HFF-Myc (cell line): Measurements from ENCODE around the gene PRKCE.
A peak's percentile ranks its signal among the peaks of the same experiment; 100 is the strongest.

Source experiments
- DNase-seq: peaks from one replicate; pipeline ENCODE4 v3.0.0-alpha.2; 2011; ENCODE audit warnings: low read depth; ENCODE audit errors: extremely low read depth
- H3K4me3 ChIP-seq: replicated peaks from 2 replicates; pipeline ENCODE4 v1.5.1; 2011; ENCODE audit warnings: low read depth, mild to moderate bottlenecking, control low read depth, low read length
- TF ChIP-seq, protein P1 (sequence below): IDR thresholded peaks from 2 replicates; pipeline ENCODE4 v1.5.1; 2012; ENCODE audit warnings: mild to moderate bottlenecking, low read depth, low read length, control low read depth; ENCODE audit errors: missing control alignments

Gene PRKCE

DNA sequence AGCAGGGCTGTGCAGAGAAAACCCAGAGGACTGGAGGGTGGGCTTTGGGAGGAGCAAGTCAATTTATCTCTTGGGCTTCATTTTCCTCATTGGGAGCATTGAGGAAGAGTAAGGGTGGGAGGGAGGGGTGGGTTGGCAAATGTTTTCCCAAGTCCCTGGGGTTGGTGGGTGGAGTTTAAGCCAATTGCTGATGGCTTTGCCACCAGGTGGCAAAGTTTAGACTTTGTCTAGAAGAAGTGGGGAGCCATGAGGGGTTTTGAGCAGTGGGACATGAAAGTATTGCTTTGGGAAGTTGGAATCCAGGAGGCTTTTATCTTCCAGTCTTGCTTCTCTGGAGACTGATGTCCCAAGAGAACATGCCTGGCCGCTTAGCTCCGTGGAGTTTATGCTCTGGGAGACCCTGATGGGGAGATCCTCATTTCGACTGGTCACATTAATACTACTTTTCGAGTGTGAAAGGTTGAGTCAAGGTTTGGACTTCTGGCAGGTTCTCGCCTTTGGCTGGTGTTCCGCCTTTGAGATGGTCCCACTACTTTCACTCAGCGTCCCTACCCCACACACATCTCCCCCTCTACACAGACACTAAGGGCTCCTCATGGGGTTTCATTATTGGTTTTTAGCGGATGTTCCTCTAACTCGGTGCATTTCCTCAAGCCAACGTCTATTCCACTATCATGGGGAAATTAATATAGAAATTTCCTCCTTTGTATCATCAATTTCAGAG, 126.7 kb downstream of the PRKCE start:
- TF ChIP-seq, protein P1, sequence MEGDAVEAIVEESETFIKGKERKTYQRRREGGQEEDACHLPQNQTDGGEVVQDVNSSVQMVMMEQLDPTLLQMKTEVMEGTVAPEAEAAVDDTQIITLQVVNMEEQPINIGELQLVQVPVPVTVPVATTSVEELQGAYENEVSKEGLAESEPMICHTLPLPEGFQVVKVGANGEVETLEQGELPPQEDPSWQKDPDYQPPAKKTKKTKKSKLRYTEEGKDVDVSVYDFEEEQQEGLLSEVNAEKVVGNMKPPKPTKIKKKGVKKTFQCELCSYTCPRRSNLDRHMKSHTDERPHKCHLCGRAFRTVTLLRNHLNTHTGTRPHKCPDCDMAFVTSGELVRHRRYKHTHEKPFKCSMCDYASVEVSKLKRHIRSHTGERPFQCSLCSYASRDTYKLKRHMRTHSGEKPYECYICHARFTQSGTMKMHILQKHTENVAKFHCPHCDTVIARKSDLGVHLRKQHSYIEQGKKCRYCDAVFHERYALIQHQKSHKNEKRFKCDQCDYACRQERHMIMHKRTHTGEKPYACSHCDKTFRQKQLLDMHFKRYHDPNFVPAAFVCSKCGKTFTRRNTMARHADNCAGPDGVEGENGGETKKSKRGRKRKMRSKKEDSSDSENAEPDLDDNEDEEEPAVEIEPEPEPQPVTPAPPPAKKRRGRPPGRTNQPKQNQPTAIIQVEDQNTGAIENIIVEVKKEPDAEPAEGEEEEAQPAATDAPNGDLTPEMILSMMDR: no peak
- no peak for DNase-seq
- H3K4me3 ChIP-seq: no peak overlapping the region

DNA sequence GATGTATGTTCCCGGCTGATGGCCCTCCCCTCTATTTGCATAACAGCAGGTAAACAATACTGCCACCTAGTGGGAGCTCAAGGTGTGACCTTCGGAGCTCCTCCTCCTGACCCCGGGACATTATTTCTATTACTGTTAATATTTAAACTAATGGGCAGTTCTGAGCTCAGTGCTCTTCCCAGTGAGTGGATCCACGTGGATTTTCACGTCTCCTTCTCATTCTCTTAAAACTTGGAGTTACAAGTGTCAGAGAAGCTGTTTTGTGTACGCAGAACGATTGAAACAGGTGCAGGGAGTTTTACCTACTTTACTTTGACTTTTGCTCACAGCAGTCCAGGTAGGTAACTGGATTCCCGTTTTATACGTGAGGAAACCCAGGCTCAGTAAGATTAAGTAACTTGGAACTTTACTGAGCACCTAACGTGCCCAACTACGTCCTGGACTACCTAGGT, 127.3 kb downstream of the PRKCE start:
- DNase-seq: no peak
- TF ChIP-seq, protein P1: peak; percentile 73
- H3K4me3 ChIP-seq: no peak overlapping the region

DNA sequence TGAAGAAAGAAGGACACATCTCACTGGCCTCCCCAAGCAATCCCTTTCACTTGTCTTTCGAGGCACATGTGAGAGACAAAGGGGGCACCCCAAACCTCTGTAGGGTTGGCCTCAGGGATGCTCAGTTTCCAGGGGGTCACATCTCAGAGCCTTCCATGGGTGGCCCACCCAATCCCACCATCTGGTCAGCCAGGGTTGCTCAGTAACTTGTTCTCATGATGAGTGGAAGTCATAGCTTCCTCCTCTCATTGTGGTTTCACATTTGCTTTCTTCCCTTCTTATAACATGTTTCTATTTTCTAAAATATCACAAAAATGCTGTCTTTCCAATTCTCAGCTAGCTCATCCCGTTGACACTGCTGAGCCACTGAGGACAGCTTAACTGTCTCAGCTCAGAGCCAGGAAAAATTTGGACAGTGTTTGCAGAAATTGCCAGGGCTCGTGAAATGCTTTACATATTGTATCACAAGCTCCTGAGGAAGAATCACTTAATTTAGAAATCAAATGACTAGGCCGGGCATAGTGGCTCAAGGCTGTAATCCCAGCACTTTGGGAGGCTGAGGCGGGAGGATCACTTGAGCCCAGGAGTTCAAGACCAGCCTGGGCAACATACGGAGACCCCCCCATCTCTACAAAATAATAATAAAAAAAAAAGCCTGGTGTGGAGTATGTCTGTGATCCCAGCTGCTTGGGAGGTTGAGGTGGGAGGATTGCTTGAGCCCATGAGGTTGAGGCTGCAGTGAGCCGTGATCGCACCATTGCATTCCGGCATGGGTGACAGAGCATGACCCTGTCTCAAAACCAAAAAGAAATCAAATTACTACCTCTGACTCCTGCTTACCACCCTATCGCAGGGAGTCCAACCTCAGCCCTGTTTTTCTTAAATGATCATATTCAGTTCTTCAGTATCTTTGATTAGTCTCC, 129.3 kb downstream of the PRKCE start:
- no peak overlapping the region for H3K4me3 ChIP-seq
- no peak for DNase-seq
- TF ChIP-seq, protein P1: no peak

DNA sequence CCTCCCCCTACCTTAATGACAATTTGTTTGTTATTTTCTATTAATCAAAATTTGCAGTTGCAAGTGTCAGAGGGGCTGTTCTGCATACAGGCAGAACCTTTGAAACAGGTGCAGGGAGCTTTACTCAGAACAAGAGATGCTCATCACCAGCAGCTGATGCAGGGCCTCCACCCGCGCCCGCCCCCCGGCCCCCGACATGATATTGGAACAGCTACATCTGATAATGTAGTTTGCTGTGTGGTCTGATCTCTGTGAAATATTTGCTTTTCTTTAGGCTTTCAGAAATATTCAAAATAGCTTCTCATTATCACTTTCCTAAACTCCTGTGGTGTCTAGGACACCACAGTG, 130.0 kb downstream of the PRKCE start:
- DNase-seq: no peak
- TF ChIP-seq, protein P1: no peak
- H3K4me3 ChIP-seq: no peak overlapping the region

DNA sequence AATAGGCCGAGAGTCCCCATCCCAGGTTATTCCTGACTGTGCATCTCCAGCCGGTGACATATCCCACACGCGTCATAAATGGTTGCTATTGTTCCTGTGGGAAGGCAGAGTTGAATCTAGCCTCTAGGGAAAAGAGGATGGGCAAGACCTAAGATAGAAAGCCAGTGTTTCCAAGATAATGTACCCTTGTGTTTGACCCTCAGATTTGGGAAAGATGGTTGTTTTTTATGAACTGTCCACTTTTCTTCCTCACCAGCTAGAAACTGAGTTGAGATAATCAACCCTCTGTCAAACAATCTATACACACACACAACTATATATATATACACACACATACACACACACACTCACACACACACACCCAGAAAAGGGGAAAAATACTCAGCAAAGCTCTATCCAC, 131.0 kb downstream of the PRKCE start:
- no peak for DNase-seq
- TF ChIP-seq, protein P1: no peak
- H3K4me3 ChIP-seq: no peak overlapping the region

DNA sequence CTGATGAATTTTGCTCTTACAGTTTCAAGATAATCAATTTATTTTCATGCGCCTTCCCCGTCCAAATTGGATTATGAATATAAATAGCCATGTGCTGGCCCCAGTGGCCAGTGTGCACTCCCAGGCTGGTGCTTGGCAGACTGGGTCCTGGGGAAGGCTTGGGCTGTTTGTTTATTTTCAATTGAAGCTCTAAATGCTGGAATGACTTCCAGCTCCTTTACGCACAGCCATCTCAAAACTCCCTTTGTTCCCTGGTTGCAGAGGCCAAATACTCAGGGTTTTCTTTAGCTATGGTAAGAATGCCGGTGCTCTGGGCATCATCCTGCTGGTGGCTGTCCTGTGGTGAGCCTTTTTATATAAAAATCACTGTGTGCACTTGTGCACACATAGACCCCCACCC, 131.5 kb downstream of the PRKCE start:
- TF ChIP-seq, protein P1: no peak
- no peak overlapping the region for H3K4me3 ChIP-seq
- DNase-seq: no peak
